H1 (cell line): ENCODE measurements around the gene IL17A. TPM values are rescaled to one million over a fixed set of nuclear protein-coding genes. Genes with fewer than 3 reads are reported as not detected.

Experiments
- CTCF ChIA-PET: fragments of 300-600 bp; sonication (Branson Sonifier 250); formaldehyde crosslinking; loops from one replicate; lab custom pipeline; 2021; ENCODE audit not compliant: partially characterized antibody; lab: Charles Lee
- POLR2A ChIA-PET: fragments of 300-600 bp; sonication (Branson Sonifier 250); formaldehyde crosslinking; loops from one replicate; lab custom pipeline; 2021; ENCODE audit warnings: inconsistent platforms; ENCODE audit not compliant: partially characterized antibody; lab: Charles Lee
- DNase-seq, 2 experiments: peaks; one replicate each; pipeline versions ENCODE4 v3.0.0 to v3.0.0-alpha.2; 2010 to 2022; ENCODE audit warnings: low spot score in 2 of 2, low read depth in 1 of 2, mixed read lengths in 1 of 2
- FAIRE-seq: peaks from 2 replicates; lab custom pipeline; 2011; peaks lifted over from hg19 to GRCh38; lab: Jason Lieb, UNC
- H2AFZ ChIP-seq: 2 replicates; pipeline ENCODE4 v1.8.1; 2012; ENCODE audit warnings: low read length, inconsistent platforms
- H2AK5ac ChIP-seq: 2 replicates; pipeline ENCODE4 v1.6.1; 2013; ENCODE audit warnings: low read depth, low read length
- H2BK120ac ChIP-seq: replicated peaks from 2 replicates; pipeline ENCODE3; 2013; ENCODE audit warnings: low read depth, low read length, inconsistent platforms
- H2BK12ac ChIP-seq: 2 replicates; pipeline ENCODE4 v1.6.1; 2013; ENCODE audit warnings: low read depth, low read length
- H2BK15ac ChIP-seq: 2 replicates; pipeline ENCODE4 v1.6.1; 2013; ENCODE audit warnings: low read length
- H2BK20ac ChIP-seq: 2 replicates; pipeline ENCODE4 v1.6.1; 2013; ENCODE audit warnings: low read length
- H2BK5ac ChIP-seq: 2 replicates; pipeline ENCODE4 v1.6.1; 2013; ENCODE audit warnings: low read depth, low read length
- H3K14ac ChIP-seq: 2 replicates; pipeline ENCODE4 v1.6.1; 2013; ENCODE audit warnings: inconsistent platforms; ENCODE audit not compliant: insufficient read length
- H3K18ac ChIP-seq: 2 replicates; pipeline ENCODE4 v1.6.1; 2013; ENCODE audit warnings: low read length; ENCODE audit errors: extremely low read depth
- H3K23ac ChIP-seq: 2 replicates; pipeline ENCODE4 v1.6.1; 2013; ENCODE audit warnings: inconsistent platforms; ENCODE audit not compliant: insufficient read length
- H3K23me2 ChIP-seq: 2 replicates; pipeline ENCODE4 v1.6.1; 2013; ENCODE audit warnings: low read depth, low read length
- H3K27ac ChIP-seq: 2 replicates; pipeline ENCODE4 v1.6.1; 2011; ENCODE audit warnings: low read depth, low read length, inconsistent platforms
- H3K27me3 ChIP-seq, 4 experiments: replicated peaks in 1 of 4; 1 replicate in 1 of 4; 2 replicates in 3 of 4; pipeline versions ENCODE4 v1.6.1 to v1.8.1; 2011 to 2013; ENCODE audit warnings: low read length in 3 of 4, mild to moderate bottlenecking in 3 of 4, inconsistent platforms in 2 of 4, mixed read lengths in 2 of 4, moderate library complexity in 1 of 4; ENCODE audit not compliant: control insufficient read depth in 3 of 4, insufficient read depth in 3 of 4; ENCODE audit errors: extremely low read depth in 1 of 4
- H3K36me3 ChIP-seq, 4 experiments: 2 replicates each; pipeline versions ENCODE4 v1.6.1 to v1.8.1; 2011 to 2013; ENCODE audit warnings: mild to moderate bottlenecking in 4 of 4, low read length in 3 of 4, moderate library complexity in 2 of 4, control low read depth in 1 of 4, inconsistent platforms in 1 of 4; ENCODE audit not compliant: insufficient read depth in 4 of 4, control insufficient read depth in 2 of 4
- H3K4ac ChIP-seq: replicated peaks from 2 replicates; pipeline ENCODE3; 2013; ENCODE audit warnings: low read length, low read depth, mixed read lengths, inconsistent platforms; ENCODE audit not compliant: insufficient read length
- H3K4me1 ChIP-seq, 4 experiments: replicated peaks in 1 of 4; 1 replicate in 1 of 4; 2 replicates in 3 of 4; pipeline versions ENCODE4 v1.6.1 to v1.8.1; 2011 to 2013; ENCODE audit warnings: low read length in 3 of 4, inconsistent platforms in 2 of 4, mixed read lengths in 1 of 4; ENCODE audit not compliant: insufficient read depth in 4 of 4, control insufficient read depth in 3 of 4
- H3K4me2 ChIP-seq, 2 experiments: 2 replicates each; pipeline versions ENCODE4 v1.6.1 to v1.8.1; 2011 to 2013; ENCODE audit warnings: low read depth in 2 of 2, low read length in 2 of 2, control low read depth in 1 of 2, inconsistent platforms in 1 of 2, mild to moderate bottlenecking in 1 of 2; ENCODE audit not compliant: insufficient read depth in 1 of 2
- H3K4me3 ChIP-seq, 4 experiments: fragments of 200-600, 300-600 bp in 1 of 4; sonication (generic), shearing (Covaris generic), sonication (Bioruptor Twin) in 1 of 4; 2 replicates each; pipeline versions ENCODE4 v1.5.1 to v1.8.1; 2011 to 2016; ENCODE audit warnings: low read length in 4 of 4, low read depth in 3 of 4, control low read depth in 2 of 4, inconsistent platforms in 2 of 4, mild to moderate bottlenecking in 2 of 4, mixed read lengths in 1 of 4, moderate library complexity in 1 of 4; ENCODE audit not compliant: insufficient read depth in 2 of 4; ENCODE audit errors: extremely low read depth in 1 of 4
- H3K56ac ChIP-seq: replicated peaks from 2 replicates; pipeline ENCODE3; 2013; ENCODE audit warnings: low read depth, mild to moderate bottlenecking, mixed read lengths, low read length, inconsistent platforms; ENCODE audit not compliant: insufficient read length
- H3K79me1 ChIP-seq: 2 replicates; pipeline ENCODE4 v1.6.1; 2013; ENCODE audit warnings: low read depth, low read length, control low read depth
- H3K79me2 ChIP-seq, 2 experiments: 2 replicates each; pipeline versions ENCODE4 v1.6.1 to v1.8.1; 2012 to 2013; ENCODE audit warnings: low read length in 2 of 2, mild to moderate bottlenecking in 2 of 2, inconsistent platforms in 1 of 2; ENCODE audit not compliant: insufficient read depth in 2 of 2, control insufficient read depth in 1 of 2
- H3K9ac ChIP-seq, 4 experiments: replicated peaks in 1 of 4; 1 replicate in 1 of 4; 2 replicates in 3 of 4; pipeline versions ENCODE4 v1.6.1 to v1.8.1; 2011 to 2013; ENCODE audit warnings: low read depth in 3 of 4, low read length in 3 of 4, control low read depth in 2 of 4, mild to moderate bottlenecking in 2 of 4, moderate library complexity in 2 of 4, inconsistent platforms in 1 of 4; ENCODE audit errors: extremely low read depth in 1 of 4
- H3K9me3 ChIP-seq, 2 experiments: 2 replicates each; pipeline versions ENCODE4 v1.6.1 to v1.8.1; 2012 to 2013; ENCODE audit warnings: mild to moderate bottlenecking in 2 of 2, moderate library complexity in 2 of 2, control low read depth in 1 of 2, inconsistent platforms in 1 of 2, low read depth in 1 of 2, low read length in 1 of 2, mixed read lengths in 1 of 2; ENCODE audit not compliant: insufficient read depth in 2 of 2
- H4K20me1 ChIP-seq, 2 experiments: replicated peaks in 1 of 2; 2 replicates each; pipeline versions ENCODE3 to v1.8.1; 2011 to 2013; ENCODE audit warnings: inconsistent platforms in 2 of 2, low read length in 2 of 2, mild to moderate bottlenecking in 1 of 2; ENCODE audit not compliant: insufficient read depth in 2 of 2, control insufficient read depth in 1 of 2
- H4K5ac ChIP-seq: 2 replicates; pipeline ENCODE4 v1.6.1; 2013; ENCODE audit warnings: low read length, low read depth, mixed read lengths, inconsistent platforms; ENCODE audit not compliant: insufficient read length
- H4K8ac ChIP-seq: 2 replicates; pipeline ENCODE4 v1.8.0; 2013; ENCODE audit warnings: mild to moderate bottlenecking, moderate library complexity, low read length, inconsistent platforms; ENCODE audit not compliant: insufficient read depth; ENCODE audit errors: extremely low read depth
- H4K91ac ChIP-seq: replicated peaks from 2 replicates; pipeline ENCODE3; 2013; ENCODE audit warnings: low read length, mixed read lengths, inconsistent platforms; ENCODE audit not compliant: insufficient read length
- ASH2L ChIP-seq: fragments of 200-600, 300-600 bp; sonication (generic); IDR thresholded peaks from one replicate; pipeline ENCODE4 v1.7.1; 2017; ENCODE audit warnings: low read length
- BACH1 ChIP-seq: IDR thresholded peaks from 2 replicates; pipeline ENCODE4 v1.6.1; 2012; ENCODE audit warnings: low read length, improper control_type of control experiment
- CREB1 ChIP-seq: IDR thresholded peaks from 2 replicates; pipeline ENCODE4 v1.6.1; 2012; ENCODE audit warnings: inconsistent platforms
- CTBP2 ChIP-seq: IDR thresholded peaks from 2 replicates; pipeline ENCODE4 v1.7.0; 2011; ENCODE audit warnings: borderline replicate concordance, mild to moderate bottlenecking, moderate library complexity, mixed read lengths, low read length; ENCODE audit not compliant: insufficient read depth, insufficient read length
- NANOG ChIP-seq: IDR thresholded peaks from 2 replicates; pipeline ENCODE4 v1.6.1; 2011; ENCODE audit warnings: low read length, low read depth, mild to moderate bottlenecking, inconsistent platforms; ENCODE audit not compliant: insufficient read depth, poor library complexity, severe bottlenecking
- RAD21 ChIP-seq, 2 experiments: IDR thresholded peaks in 1 of 2; conservative IDR thresholded peaks in 1 of 2; 2 replicates each; pipeline ENCODE4 v1.6.1; 2011; ENCODE audit warnings: low read depth in 2 of 2, low read length in 2 of 2, improper control_type of control experiment in 1 of 2, inconsistent platforms in 1 of 2, mild to moderate bottlenecking in 1 of 2, moderate library complexity in 1 of 2
- ZNF274 ChIP-seq: IDR thresholded peaks from 2 replicates; pipeline ENCODE4 v1.7.0; 2012; ENCODE audit warnings: low read length, borderline replicate concordance; ENCODE audit errors: extremely low read depth
- WGBS, 2 experiments: shearing (Covaris generic) in 1 of 2; methylation state at CpG; one replicate each; pipeline versions ENCODE4 v1.1.6 to v1.1.7; 2013 to 2015; ENCODE audit warnings: low lambda C conversion rate in 2 of 2, mixed read lengths in 2 of 2, inconsistent platforms in 1 of 2, low coverage in 1 of 2, missing lambda C conversion rate in 1 of 2; ENCODE audit not compliant: insufficient replicate concordance in 2 of 2, insufficient coverage in 1 of 2, insufficient read length in 1 of 2; ENCODE audit errors: extremely low coverage in 1 of 2, missing lambda C conversion rate in 1 of 2; 5-methylcytosine and 5-hydroxymethylcytosine counted together
- polyA plus RNA-seq, 7 experiments: library from polyadenylated mRNA; depleted of rRNA in 3 of 7; stranded (reverse) in 5 of 7; unstranded in 2 of 7; fragments of >200 nt in 5 of 7; fragments of 200-250 nt in 2 of 7; gene quantifications; 1 replicate in 5 of 7; 2 replicates in 1 of 7; 4 replicates in 1 of 7; pipeline versions ENCODE4 v1.2.1 to v1.2.3, GENCODE V29; 2011 to 2013; ENCODE audit warnings: missing spikeins in 2 of 7, mixed read lengths in 2 of 7
- total RNA-seq: library from RNA; stranded (reverse); fragmentation: NEBNext Ultra II Directional; extraction: Animal tissue kit (Norgen Biotek cat#: 25700); gene quantifications from 2 replicates; pipeline ENCODE4 v1.2.1, GENCODE V29; 2021

Gene IL17A
- total and polyA plus RNA-seq, 2 of the 8 experiments (the other 6 are each of a cell fraction or from before 2014, with no cell fraction given): not detected

DNA sequence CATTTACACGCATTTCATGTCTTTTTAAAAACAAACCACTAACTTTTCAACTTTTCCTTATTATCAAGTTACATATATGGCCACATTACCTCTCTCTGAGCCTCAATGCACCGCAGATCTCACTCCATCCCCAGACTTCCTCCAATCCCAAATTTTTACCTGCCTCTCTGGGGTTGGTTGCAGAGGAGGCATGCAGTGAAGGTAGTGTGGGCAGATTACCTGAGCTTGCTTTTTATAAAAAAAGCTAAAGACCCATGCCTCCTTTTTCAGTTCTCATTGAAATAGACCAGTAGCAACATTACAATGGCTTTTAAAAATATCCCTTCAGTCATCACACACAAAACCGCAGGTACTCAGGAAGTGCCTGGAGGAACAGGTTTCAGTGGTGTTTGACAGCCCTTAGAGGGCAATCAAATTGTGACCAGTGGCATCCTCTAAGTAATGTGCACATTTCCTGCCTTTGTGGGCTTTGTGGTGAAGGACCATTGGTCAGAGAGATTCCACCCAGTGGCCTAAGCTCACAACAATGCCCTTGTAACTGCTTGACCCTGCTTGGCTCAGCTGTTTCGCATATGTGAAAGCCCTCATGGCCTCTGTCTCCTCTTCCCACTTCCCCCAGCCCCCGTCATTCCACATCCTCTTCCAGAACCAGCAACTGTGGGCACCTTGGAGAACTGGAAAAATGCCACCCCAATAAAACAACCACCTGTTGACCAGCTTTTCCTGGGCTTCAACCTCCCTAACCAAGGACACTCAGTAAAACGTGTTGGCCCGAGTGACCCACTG, 30.2 kb upstream of the IL17A start:
- no peaks in the 10 kb centered on the region; a peak in 1 of 7 replicates for H3K27me3 ChIP-seq
- H2AFZ ChIP-seq: no peak overlapping the region
- H3K56ac ChIP-seq: no peak overlapping the region
- H2BK20ac ChIP-seq: peak overlapping the region; percentile 29
- WGBS, 2 experiments: 56% methylated on average over 7 of the region's 7 CpGs; no CpG with 5 or more reads in 1 of the 2 experiments
- no peaks in the 10 kb centered on the region for H4K20me1 ChIP-seq
- H3K4ac ChIP-seq: no peak overlapping the region
- no peaks in the 10 kb centered on the region; the same call in 1 of the 2 replicates for H3K23me2 ChIP-seq
- no peak overlapping the region; a peak in 1 of 8 replicates for H3K4me3 ChIP-seq
- H2BK15ac ChIP-seq: no peak overlapping the region
- peaks cover 3 to 19% (median 15%) of the 10 kb centered on the region in 4 experiments; a peak in 6 of 7 replicates for H3K4me1 ChIP-seq
- no peak overlapping the region for H2BK120ac ChIP-seq
- H4K91ac ChIP-seq: no peak overlapping the region
- peak overlapping the region; percentile 88; the same call in 1 of the 2 replicates for H2BK12ac ChIP-seq
- DNase-seq: peak; percentile 47 to 52
- H3K27ac ChIP-seq: no peak overlapping the region
- peak overlapping the region; percentile 25 to 31; a peak in 3 of 4 replicates for H3K4me2 ChIP-seq
- no peak overlapping the region for H4K5ac ChIP-seq
- no peak overlapping the region for H4K8ac ChIP-seq
- TF ChIP-seq CTBP2 (peak; percentile 79), BACH1 (no peak), CREB1 (no peak), ASH2L (peak; percentile 31), RAD21 (IDR thresholded peaks at IDR 0.05 in 1 of 2, conservative IDR thresholded peaks at IDR 0.05 in 1 of 2; ENCODE audit: low read depth in 2 of 2, low read length in 2 of 2) (peak in 1 of 2 experiments; percentile 6; a peak in 1 of 4 replicates), ZNF274 (no peak), NANOG (peak; percentile 40)
- TF ChIP-seq, all 59 proteins: peak for 4
- peak overlapping the region; percentile 72 for H3K18ac ChIP-seq
- H3K9ac ChIP-seq: no peak overlapping the region
- peak; percentile 63 for FAIRE-seq
- no peak overlapping the region for H2AK5ac ChIP-seq
- ChIA-PET POLR2A (interaction anchor here (0.8 to 2.1 kb wide), 6 partner anchors 19 to 127 kb away, joined by 3 to 6 read pairs (median 4); no protein-coding TSS in a partner anchor), CTCF (interaction anchor here (0.8 to 2.5 kb wide), 8 partner anchors 17 to 299 kb away, joined by 3 to 10 read pairs (median 3); no protein-coding TSS in a partner anchor)
- H3K9me3 ChIP-seq: peaks cover 0 to 7% of the 10 kb centered on the region in 2 experiments; a peak in 2 of 4 replicates
- H2BK5ac ChIP-seq: peak overlapping the region; percentile 72; the same call in 1 of the 2 replicates
- H3K79me1 ChIP-seq: no peaks in the 10 kb centered on the region
- H3K36me3 ChIP-seq: no peaks in the 10 kb centered on the region; a peak in 1 of 8 replicates
- no peaks in the 10 kb centered on the region for H3K79me2 ChIP-seq
- H3K23ac ChIP-seq: no peak overlapping the region
- no peak overlapping the region for H3K14ac ChIP-seq
